Putamen (tissue), 1 donor: ENCODE results near the gene CDC42EP3.

Experiments
- DNase-seq: peaks from one replicate; pipeline ENCODE4 v3.0.0-alpha.2; 2016; ENCODE audit warnings: low spot score

CDC42EP3 gene

GRCh38 chr2:37671009-37671815, at the start of gene CDC42EP3:
Gene CDC42EP3, minus strand, starts transcription at chr2:37671642. Its CDS starts 25,055 bp downstream, at chr2:37646587.
- no peak for DNase-seq

GRCh38 chr2:37721201-37721560, 49.7 kb upstream of the CDC42EP3 start:
- DNase-seq = no peak

DNA sequence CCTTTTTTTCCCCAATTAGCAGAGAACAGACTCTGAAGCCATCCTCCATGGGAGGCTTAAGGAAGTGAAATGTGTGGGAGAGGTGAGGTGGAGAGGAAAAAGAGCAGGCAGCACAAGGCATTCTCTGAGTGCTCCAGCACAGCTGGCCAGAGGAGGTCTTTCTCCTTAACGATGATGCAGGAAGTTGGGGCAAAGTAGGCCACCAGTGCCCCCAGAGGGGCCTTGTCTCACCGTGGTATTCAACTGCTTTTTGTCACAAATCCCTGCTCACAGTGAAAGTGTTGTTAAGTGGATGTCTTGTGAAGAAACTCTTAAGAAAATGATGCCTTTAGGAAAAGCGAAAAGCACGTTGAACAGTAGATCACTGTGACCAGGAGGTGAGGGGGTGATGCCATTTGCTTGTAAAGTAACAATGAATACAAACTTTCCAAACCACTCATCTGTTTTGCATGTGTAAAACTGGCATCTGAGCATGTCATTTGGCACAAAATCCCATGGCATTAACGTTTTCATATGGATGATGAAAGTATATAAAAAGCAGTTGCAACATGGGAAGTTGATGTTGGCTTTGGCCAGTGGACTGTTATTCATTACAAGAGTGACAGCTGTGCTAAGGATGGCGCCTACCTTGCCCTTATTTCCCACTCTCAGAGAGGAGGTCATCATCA, 49.2 kb upstream of the CDC42EP3 start:
- DNase-seq = no peak

- no peak for DNase-seq
Observed at GRCh38 chr2:37718515-37719161, 47.2 kb upstream of the CDC42EP3 start.

- DNase-seq = no peak
Observed at GRCh38 chr2:37713258-37713700, 41.8 kb upstream of the CDC42EP3 start.

- DNase-seq = no peak
Observed at GRCh38 chr2:37711831-37712230, 40.4 kb upstream of the CDC42EP3 start.

GRCh38 chr2:37711308-37711731, 39.9 kb upstream of the CDC42EP3 start:
- DNase-seq = no peak

DNA sequence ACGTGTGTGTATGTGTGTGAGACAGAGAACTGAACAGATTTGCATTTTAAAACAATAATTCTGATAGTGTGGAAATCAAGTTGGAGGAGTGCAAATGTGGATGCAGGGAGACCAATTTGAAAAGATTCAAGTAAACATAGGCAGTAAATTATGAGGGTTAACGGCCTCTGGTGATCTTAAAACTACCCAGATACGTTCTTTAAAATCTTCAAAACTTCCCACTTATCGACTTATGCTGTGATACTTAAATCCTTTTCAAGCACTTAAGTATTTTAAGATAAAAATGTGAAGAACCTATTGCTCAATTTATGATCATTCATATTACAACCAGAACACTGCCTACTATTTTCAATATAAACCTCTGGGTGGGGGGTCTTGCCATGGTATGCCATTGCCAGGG, 37.7 kb upstream of the CDC42EP3 start:
- no peak for DNase-seq

- no peak for DNase-seq
Observed at GRCh38 chr2:37708146-37708545, 36.7 kb upstream of the CDC42EP3 start.

GRCh38 chr2:37707393-37707792, 36.0 kb upstream of the CDC42EP3 start:
- no peak for DNase-seq

DNA sequence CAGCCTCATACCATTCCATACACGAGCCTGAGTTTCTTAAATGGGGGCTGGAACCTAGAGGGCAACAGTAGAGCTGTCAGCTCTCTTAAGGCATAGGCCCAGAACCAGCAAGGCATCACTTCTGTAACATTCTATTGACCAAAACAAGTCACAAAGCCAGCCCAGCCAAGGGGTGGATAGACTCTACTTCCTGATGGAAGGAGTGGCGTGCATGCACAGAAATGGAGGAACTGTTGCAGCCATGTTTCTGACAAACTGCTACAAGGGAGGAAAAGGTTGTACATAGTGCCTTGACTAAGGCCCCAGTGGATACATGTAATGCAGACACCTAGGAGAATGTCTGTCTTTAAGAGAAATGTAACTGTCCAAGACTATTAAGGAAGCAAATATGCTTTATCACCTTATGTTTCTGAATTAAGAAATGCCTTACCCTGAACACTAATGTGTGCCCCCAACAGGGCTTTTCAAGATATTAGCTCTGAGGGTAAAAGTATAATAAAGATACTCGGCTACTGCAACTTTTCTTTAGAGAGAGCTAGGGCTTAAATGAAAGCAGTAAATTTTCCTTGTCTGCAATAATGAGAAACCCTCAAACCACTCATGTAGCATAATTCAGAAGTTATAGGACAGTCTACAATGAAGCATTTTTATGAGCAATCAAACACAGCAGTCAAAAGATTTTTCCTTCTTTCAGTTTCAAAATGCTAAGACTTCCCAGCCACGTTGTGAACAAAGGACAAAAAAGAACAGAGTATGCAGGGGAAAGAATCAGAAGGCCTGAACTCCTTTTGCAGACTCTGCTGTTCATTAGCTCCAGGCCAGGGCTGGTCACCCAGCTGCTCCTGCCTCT, 35.1 kb upstream of the CDC42EP3 start:
- no peak for DNase-seq

- DNase-seq = no peak
Observed at GRCh38 chr2:37705191-37705590, 33.7 kb upstream of the CDC42EP3 start.

GRCh38 chr2:37698931-37699481, 27.6 kb upstream of the CDC42EP3 start:
- DNase-seq = no peak

- no peak for DNase-seq
Observed at GRCh38 chr2:37695336-37695735, 23.9 kb upstream of the CDC42EP3 start.

- no peak for DNase-seq
Observed at GRCh38 chr2:37692711-37693110, 21.3 kb upstream of the CDC42EP3 start.

DNA sequence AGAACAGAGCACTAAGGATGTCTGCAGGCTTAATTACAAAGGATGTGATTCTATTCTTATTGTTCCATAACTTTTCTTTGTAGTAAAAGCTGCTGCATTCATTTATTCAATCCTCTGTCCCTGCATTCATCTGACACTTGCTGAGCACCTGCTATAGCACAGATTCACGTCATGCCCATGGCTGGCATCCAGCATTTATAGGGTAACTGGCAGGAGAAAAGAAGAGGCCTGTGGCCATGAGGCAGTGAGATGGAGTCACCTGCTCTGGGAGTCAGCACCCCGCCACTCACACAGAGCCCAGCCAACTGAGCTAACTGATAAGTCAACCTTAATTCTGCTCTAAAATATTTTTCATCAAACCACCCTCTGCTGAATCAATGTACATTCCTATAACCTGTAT, 18.3 kb upstream of the CDC42EP3 start:
- no peak for DNase-seq

- no peak for DNase-seq
Observed at GRCh38 chr2:37688771-37689468, 17.5 kb upstream of the CDC42EP3 start.

DNA sequence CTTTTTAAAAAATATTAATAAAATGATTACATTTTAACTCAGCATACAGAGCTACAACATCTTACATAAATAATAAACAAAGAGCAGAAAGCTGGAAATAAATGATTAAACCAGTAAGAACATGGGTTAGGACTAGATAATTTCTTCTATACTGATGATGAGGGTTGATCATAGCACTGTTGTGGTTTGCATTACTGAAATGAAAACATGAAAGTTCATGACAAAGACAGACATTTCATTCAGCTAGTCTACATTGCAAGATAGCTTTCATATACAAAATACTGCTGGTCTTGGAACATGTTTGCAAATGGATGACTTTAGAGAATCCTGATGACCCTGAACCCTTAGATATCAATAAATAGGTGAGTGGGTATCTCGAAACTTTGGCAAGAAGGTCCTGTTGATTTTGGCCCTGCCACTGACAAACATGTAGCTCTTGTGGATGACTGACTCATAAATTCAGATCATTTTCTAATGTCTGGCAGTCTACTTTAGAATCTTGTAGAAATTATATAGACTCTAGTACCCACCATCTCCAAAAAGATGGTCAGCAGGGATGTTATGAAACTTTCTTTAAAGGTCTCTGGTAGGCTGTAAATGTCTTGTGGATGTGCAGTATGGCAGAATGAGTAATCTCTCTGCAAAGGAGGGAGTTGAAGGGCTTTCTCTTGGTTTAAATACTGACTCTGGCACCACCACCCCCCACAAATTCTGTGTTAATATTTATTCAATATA, 15.5 kb upstream of the CDC42EP3 start:
- no peak for DNase-seq

GRCh38 chr2:37684809-37685208, 13.4 kb upstream of the CDC42EP3 start:
- no peak for DNase-seq
